ENCODE data around the gene YKT6. TPM values are rescaled to one million over a fixed set of nuclear protein-coding genes. Genes with fewer than 3 reads are reported as not detected.

The YKT6 gene
- total and polyA plus RNA-seq, 2 of the 8 experiments (the other 6 are each of a cell fraction or from before 2014, with no cell fraction given): 75.3 to 103 TPM

GRCh38 chr7:44206008-44206407 is 5.2 kb downstream of the YKT6 start (continued):
- TF ChIP-seq, protein P1, sequence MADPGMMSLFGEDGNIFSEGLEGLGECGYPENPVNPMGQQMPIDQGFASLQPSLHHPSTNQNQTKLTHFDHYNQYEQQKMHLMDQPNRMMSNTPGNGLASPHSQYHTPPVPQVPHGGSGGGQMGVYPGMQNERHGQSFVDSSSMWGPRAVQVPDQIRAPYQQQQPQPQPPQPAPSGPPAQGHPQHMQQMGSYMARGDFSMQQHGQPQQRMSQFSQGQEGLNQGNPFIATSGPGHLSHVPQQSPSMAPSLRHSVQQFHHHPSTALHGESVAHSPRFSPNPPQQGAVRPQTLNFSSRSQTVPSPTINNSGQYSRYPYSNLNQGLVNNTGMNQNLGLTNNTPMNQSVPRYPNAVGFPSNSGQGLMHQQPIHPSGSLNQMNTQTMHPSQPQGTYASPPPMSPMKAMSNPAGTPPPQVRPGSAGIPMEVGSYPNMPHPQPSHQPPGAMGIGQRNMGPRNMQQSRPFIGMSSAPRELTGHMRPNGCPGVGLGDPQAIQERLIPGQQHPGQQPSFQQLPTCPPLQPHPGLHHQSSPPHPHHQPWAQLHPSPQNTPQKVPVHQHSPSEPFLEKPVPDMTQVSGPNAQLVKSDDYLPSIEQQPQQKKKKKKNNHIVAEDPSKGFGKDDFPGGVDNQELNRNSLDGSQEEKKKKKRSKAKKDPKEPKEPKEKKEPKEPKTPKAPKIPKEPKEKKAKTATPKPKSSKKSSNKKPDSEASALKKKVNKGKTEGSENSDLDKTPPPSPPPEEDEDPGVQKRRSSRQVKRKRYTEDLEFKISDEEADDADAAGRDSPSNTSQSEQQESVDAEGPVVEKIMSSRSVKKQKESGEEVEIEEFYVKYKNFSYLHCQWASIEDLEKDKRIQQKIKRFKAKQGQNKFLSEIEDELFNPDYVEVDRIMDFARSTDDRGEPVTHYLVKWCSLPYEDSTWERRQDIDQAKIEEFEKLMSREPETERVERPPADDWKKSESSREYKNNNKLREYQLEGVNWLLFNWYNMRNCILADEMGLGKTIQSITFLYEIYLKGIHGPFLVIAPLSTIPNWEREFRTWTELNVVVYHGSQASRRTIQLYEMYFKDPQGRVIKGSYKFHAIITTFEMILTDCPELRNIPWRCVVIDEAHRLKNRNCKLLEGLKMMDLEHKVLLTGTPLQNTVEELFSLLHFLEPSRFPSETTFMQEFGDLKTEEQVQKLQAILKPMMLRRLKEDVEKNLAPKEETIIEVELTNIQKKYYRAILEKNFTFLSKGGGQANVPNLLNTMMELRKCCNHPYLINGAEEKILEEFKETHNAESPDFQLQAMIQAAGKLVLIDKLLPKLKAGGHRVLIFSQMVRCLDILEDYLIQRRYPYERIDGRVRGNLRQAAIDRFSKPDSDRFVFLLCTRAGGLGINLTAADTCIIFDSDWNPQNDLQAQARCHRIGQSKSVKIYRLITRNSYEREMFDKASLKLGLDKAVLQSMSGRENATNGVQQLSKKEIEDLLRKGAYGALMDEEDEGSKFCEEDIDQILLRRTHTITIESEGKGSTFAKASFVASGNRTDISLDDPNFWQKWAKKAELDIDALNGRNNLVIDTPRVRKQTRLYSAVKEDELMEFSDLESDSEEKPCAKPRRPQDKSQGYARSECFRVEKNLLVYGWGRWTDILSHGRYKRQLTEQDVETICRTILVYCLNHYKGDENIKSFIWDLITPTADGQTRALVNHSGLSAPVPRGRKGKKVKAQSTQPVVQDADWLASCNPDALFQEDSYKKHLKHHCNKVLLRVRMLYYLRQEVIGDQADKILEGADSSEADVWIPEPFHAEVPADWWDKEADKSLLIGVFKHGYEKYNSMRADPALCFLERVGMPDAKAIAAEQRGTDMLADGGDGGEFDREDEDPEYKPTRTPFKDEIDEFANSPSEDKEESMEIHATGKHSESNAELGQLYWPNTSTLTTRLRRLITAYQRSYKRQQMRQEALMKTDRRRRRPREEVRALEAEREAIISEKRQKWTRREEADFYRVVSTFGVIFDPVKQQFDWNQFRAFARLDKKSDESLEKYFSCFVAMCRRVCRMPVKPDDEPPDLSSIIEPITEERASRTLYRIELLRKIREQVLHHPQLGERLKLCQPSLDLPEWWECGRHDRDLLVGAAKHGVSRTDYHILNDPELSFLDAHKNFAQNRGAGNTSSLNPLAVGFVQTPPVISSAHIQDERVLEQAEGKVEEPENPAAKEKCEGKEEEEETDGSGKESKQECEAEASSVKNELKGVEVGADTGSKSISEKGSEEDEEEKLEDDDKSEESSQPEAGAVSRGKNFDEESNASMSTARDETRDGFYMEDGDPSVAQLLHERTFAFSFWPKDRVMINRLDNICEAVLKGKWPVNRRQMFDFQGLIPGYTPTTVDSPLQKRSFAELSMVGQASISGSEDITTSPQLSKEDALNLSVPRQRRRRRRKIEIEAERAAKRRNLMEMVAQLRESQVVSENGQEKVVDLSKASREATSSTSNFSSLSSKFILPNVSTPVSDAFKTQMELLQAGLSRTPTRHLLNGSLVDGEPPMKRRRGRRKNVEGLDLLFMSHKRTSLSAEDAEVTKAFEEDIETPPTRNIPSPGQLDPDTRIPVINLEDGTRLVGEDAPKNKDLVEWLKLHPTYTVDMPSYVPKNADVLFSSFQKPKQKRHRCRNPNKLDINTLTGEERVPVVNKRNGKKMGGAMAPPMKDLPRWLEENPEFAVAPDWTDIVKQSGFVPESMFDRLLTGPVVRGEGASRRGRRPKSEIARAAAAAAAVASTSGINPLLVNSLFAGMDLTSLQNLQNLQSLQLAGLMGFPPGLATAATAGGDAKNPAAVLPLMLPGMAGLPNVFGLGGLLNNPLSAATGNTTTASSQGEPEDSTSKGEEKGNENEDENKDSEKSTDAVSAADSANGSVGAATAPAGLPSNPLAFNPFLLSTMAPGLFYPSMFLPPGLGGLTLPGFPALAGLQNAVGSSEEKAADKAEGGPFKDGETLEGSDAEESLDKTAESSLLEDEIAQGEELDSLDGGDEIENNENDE (IDR thresholded peaks at IDR 0.05; ENCODE audit: insufficient replicate concordance, low read length): no peak
- TF ChIP-seq, protein P2, sequence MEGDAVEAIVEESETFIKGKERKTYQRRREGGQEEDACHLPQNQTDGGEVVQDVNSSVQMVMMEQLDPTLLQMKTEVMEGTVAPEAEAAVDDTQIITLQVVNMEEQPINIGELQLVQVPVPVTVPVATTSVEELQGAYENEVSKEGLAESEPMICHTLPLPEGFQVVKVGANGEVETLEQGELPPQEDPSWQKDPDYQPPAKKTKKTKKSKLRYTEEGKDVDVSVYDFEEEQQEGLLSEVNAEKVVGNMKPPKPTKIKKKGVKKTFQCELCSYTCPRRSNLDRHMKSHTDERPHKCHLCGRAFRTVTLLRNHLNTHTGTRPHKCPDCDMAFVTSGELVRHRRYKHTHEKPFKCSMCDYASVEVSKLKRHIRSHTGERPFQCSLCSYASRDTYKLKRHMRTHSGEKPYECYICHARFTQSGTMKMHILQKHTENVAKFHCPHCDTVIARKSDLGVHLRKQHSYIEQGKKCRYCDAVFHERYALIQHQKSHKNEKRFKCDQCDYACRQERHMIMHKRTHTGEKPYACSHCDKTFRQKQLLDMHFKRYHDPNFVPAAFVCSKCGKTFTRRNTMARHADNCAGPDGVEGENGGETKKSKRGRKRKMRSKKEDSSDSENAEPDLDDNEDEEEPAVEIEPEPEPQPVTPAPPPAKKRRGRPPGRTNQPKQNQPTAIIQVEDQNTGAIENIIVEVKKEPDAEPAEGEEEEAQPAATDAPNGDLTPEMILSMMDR (IDR thresholded peaks at IDR 0.05; ENCODE audit: control extremely low read depth in 1 of 3, insufficient read depth in 1 of 3, low read depth in 1 of 3, low read length in 3 of 3): no peak
- TF ChIP-seq EGR1 (IDR thresholded peaks at IDR 0.05; ENCODE audit: borderline replicate concordance, low read depth, low read length) (no peak), TBP (IDR thresholded peaks at IDR 0.05; ENCODE audit: low read depth, low read length) (no peak), CHD2 (IDR thresholded peaks at IDR 0.05; ENCODE audit: low read length) (no peak), ZNF274 (IDR thresholded peaks at IDR 0.05; ENCODE audit: borderline replicate concordance, extremely low read depth, low read length) (no peak)

Data from H1 (cell line).